Activated naive CD8-positive, alpha-beta T cell treated with anti-CD3 and anti-CD28 coated beads, Interleukin-2, amount 10 ng/mL, durations not matched to agents 7 days and 5 days (primary cell): ENCODE data around the gene PLXNB2. TPM values are rescaled to one million over a fixed set of nuclear protein-coding genes. Genes with fewer than 3 reads are reported as not detected.

Experiments
- ATAC-seq: fragments of 150-1000 bp; cut with Tn5 transposase; one replicate; pipeline ENCODE4 v1.10.0; 2021; ENCODE audit warnings: low read depth, moderate library complexity
- POLR2A ChIA-PET: fragments of 350-600 bp; sonication (Branson Sonifier 250); formaldehyde crosslinking; loops from one replicate; lab custom pipeline; 2021; ENCODE audit warnings: antibody characterized with exemption; lab: Charles Lee
- DNase-seq: peaks from one replicate; pipeline ENCODE4 v3.0.0; 2021
- H3K27ac Mint-ChIP-seq: one replicate; pipeline ENCODE4 v1.8.0; 2022; ENCODE audit warnings: mild to moderate bottlenecking, mixed read lengths
- H3K27me3 Mint-ChIP-seq: one replicate; pipeline ENCODE4 v1.8.0; 2022; ENCODE audit warnings: mild to moderate bottlenecking, moderate library complexity, mixed read lengths
- H3K36me3 Mint-ChIP-seq: one replicate; pipeline ENCODE4 v1.8.0; 2021; ENCODE audit warnings: mild to moderate bottlenecking, mixed read lengths
- H3K4me1 Mint-ChIP-seq: one replicate; pipeline ENCODE4 v1.8.0; 2021; ENCODE audit warnings: mixed read lengths
- H3K4me3 Mint-ChIP-seq: one replicate; pipeline ENCODE4 v1.8.0; 2022; ENCODE audit warnings: mild to moderate bottlenecking, moderate library complexity, mixed read lengths
- H3K9me3 Mint-ChIP-seq: one replicate; pipeline ENCODE4 v1.8.0; 2021; ENCODE audit warnings: mixed read lengths
- total RNA-seq, 2 experiments: library from RNA; stranded (reverse); gene quantifications; one replicate each; pipeline ENCODE4 v1.2.3, GENCODE V29; 2021

PLXNB2 gene
- total RNA-seq, 2 experiments from 2014 or later = 43.0 to 45.8 TPM

DNA sequence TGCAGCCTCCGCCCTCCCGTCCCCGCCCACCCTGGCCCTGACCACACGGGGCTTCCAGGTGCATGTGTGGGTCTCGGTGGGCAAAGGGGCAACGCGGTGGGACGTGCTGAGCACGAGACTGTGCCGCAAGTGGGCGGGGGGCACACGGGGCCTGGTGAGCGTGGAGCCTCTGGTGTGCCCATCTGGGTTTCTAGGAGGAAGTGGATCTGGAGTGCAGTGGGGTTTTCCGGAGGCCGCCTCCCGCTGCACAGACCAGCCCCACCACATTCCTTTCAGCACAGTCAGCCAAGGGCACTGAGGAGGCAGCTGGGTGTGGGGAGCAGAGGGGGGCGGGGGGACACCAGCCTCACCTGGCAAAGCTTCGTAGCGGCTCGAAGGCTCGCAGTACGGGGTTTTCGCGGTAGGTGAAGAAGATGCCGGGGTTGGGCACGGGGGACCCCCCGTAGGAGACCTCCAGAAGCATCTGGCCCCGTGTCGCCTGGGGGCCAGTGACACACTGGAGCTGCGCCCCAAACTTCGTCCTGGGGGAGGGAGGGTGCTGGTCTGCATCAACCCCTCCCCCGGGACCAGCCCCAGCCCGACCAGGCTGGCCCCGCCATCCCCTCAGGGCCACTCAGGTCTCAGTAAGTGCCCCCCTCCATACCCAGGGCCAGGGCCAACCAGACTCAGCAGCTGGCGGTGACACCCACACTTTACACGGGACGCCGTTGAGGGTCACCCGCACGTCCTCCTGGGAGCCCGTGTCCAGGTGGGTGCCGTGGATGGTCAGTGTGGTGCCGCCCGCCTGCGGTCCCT is 24.9 kb downstream of the PLXNB2 start:
- DNase-seq = no peak
- ATAC-seq = no peak
- Mint-ChIP-seq H3K4me1 (no peaks in the 10 kb centered on the region), H3K4me3 (no peak overlapping the region), H3K9me3 (no peaks in the 10 kb centered on the region), H3K27ac (no peak overlapping the region), H3K27me3 (no peaks in the 10 kb centered on the region), H3K36me3 (no peaks in the 10 kb centered on the region)
- POLR2A ChIA-PET = no interaction called here

DNA sequence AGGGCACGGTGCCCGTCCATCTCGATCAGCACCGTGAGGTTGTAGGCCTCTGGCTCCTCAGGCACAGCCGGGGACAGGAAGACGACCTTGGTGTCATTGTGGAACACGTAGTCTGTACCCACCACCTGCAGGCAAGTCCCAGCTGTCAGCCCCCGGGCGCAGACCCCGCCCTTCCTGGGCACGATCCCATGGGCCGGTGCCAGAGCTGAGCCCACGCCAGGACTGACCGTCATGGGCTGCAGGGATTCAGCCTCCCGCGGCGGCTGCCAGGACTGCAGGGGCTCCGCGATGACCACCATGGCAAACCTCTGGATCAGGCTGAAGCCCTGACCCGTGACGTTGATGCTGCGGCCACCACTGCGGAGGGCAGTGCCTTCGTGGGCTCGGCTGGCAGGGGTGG is 25.5 kb downstream of the PLXNB2 start:
- Mint-ChIP-seq H3K4me1 (no peaks in the 10 kb centered on the region), H3K36me3 (no peaks in the 10 kb centered on the region), H3K27me3 (no peaks in the 10 kb centered on the region), H3K27ac (no peak overlapping the region), H3K9me3 (no peaks in the 10 kb centered on the region), H3K4me3 (no peak overlapping the region)
- no peak for ATAC-seq
- POLR2A ChIA-PET = no interaction called here
- DNase-seq = no peak

DNA sequence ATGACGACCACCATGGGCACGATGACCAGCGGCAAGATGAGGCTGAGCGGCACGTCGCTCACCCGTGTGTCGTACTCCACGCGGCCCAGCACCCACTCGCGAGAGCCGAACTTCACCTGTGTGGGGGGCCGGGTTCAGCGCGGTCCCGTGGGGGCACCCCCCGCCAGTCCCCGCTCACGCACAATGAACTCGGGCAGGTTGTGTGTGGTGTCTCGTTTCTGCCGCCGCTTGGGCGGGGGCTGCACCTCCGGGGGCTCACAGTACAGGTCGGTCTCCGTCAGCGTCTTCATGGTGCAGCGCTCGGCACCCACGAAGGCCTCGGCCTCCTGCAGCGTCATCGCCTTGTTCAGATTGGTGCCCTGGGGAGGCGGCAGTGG is 26.1 kb downstream of the PLXNB2 start:
- no peaks in the 10 kb centered on the region for H3K27me3 Mint-ChIP-seq
- H3K27ac Mint-ChIP-seq = no peak overlapping the region
- ATAC-seq (no peak), DNase-seq (no peak)
- no peaks in the 10 kb centered on the region for H3K36me3 Mint-ChIP-seq
- H3K9me3 Mint-ChIP-seq = no peaks in the 10 kb centered on the region
- H3K4me3 Mint-ChIP-seq = no peak overlapping the region
- POLR2A ChIA-PET = no interaction called here
- no peaks in the 10 kb centered on the region for H3K4me1 Mint-ChIP-seq

DNA sequence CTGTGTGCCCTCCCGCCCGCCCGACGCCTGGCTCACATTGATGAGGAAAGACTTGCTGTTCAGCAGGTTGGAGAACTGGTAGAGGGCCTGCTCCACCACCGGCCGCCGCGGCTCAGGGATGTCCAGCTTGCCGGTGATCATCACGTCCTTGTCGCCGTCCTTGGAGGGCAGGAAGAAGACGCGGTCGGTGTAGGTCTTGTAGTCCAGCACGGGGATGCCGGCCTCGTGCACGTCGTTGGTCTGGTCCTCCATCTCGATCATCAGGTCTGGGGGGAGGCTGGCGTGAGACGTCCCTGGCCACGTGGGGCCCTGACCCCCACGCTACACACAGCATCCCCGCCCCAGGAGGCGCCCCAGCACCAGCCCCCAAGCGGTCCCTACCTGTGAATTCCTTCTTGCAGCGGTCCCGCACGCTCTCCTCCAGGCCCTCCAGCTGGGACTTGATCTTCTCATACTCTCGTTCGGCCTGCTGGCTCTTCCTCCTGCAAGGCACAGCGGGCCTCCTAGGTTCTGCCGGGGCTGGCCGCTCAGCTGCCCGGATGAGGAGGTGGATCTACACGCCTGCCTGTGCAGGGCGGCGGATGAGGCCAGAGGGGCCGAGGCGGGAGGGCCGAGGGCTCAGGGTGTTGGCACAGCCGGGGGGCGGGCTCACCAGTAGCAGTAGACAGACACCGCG is 26.6 kb downstream of the PLXNB2 start:
- ATAC-seq = no peak
- POLR2A ChIA-PET = no interaction called here
- H3K27me3 Mint-ChIP-seq = no peaks in the 10 kb centered on the region
- H3K4me1 Mint-ChIP-seq = no peaks in the 10 kb centered on the region
- H3K4me3 Mint-ChIP-seq = no peak overlapping the region
- H3K36me3 Mint-ChIP-seq = peaks cover 1% of the 10 kb centered on the region
- H3K9me3 Mint-ChIP-seq = no peaks in the 10 kb centered on the region
- DNase-seq = no peak
- H3K27ac Mint-ChIP-seq = no peak overlapping the region

DNA sequence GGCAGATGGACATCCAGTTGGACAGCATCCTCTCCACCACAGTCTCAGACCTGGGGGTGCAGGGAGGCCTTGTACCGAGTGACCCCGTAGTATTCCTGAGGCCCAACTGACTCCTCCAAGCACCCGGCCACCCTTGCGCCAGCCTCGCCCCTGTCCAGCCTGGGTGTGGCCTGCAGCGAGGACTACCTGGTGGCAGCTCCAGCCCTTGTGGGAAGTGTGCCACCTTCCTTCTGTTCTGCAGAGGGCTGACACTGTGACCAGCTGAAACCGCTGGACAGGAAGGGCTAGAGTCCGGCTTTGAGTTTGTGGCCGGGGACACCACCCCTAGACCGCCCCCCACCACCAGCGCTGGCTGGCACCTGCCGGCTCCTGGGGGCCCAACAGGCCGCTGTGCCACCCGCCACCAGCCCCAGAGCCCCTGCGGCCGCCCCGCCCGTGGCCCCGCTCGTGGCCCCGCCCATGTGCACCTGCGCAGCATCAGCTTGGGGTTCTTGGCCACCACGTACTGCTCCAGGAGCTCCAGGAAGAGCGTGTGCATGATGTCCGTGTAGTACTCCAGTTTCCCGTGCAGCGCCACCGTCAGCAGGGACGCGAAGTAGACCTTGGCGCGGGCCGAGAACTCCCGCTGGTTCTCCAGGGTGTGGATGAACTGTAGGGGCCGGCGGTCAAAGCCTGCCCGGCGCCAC is 27.3 kb downstream of the PLXNB2 start:
- Mint-ChIP-seq H3K36me3 (peaks cover 3% of the 10 kb centered on the region), H3K27ac (no peak overlapping the region), H3K4me1 (no peaks in the 10 kb centered on the region), H3K27me3 (no peaks in the 10 kb centered on the region), H3K4me3 (no peak overlapping the region), H3K9me3 (no peaks in the 10 kb centered on the region)
- POLR2A ChIA-PET = interaction anchor here (1.5 kb wide), 1 partner anchor 46 kb away, joined by 3 read pairs; the partner anchor contains the start of gene DENND6B
- DNase-seq = no peak
- no peak for ATAC-seq

DNA sequence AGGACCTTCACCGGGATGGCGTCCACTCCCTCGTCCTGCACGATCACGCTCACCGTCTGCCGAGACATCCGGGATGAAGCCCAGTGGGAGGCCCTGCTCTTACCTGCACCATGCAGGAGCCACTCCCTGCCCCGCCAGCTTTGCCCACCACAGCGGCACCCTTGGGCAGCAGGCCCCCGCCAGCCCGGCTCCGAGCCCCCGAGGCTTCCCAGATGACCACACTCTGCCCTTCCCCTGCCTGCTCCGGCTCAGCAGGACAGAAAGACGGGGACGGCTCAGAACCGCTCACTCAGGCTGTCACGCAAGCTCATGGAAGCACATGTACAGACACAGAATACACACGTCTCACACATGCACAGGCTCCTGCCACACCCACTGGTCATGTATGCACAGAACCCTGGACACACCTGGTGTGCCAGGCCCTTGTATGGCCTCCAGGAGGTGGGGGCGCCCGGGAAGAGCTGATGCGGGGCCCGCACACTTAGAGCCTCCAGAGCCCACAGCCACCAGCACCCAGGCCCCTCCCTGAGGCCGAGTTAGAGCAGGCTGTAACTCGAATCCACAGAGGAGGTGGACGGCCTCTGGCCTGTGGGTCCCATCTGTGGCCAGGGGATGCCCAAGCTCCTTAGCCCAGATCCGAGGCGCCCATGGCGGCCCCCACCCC is 28.4 kb downstream of the PLXNB2 start:
- Mint-ChIP-seq H3K9me3 (no peaks in the 10 kb centered on the region), H3K4me1 (peaks cover 2% of the 10 kb centered on the region), H3K27ac (no peak overlapping the region), H3K36me3 (peaks cover 3% of the 10 kb centered on the region), H3K27me3 (no peaks in the 10 kb centered on the region), H3K4me3 (no peak overlapping the region)
- POLR2A ChIA-PET = interaction anchor here (1.5 kb wide), 1 partner anchor 47 kb away, joined by 3 read pairs; the partner anchor contains the start of gene DENND6B
- ATAC-seq = no peak
- no peak for DNase-seq

DNA sequence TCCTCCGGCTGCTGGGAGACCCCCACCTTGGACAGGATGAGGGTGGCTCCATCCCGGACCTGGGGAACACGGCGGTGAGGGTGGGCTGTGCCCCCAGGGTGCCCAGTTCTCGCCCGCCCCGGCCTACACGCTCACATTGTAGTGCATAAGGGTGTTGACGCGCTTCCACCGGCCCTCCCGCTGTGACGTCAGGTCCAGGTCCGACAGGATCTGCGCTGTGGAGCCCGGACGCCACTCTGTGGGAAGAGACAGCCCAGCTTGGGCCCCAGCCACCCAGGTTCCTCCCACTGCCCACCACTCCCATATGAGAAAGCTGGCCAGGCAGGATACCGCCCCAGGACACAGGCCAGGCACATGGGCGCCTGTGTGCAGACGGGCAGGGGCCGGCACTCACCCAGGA is 29.0 kb downstream of the PLXNB2 start:
- DNase-seq (no peak), ATAC-seq (no peak)
- H3K4me3 Mint-ChIP-seq = no peak overlapping the region
- H3K27ac Mint-ChIP-seq = no peak overlapping the region
- peaks cover 3% of the 10 kb centered on the region for H3K4me1 Mint-ChIP-seq
- no peaks in the 10 kb centered on the region for H3K27me3 Mint-ChIP-seq
- H3K9me3 Mint-ChIP-seq = no peaks in the 10 kb centered on the region
- POLR2A ChIA-PET = interaction anchor here (1.5 kb wide), 1 partner anchor 48 kb away, joined by 3 read pairs; the partner anchor contains the start of gene DENND6B
- peaks cover 3% of the 10 kb centered on the region for H3K36me3 Mint-ChIP-seq

DNA sequence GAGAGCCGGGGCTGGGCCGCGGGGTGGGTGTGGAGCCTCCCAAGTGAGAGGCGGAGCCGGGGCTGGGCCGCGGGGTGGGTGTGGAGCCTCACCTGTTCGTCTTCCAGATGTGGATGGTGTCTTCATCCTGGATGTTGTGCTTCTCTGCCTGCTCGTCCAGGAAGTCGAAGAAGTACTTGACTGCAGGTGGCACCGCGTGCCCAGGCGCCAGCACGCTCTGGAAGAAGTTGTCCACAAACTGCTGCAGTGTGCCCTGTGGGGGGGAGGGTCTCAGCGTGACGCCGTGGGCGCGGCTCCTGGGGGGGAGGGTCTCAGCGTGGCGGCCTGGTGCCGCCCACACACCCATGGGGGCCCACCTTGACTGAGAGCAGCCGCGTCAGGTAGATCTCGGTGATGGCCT is 29.7 kb downstream of the PLXNB2 start:
- H3K36me3 Mint-ChIP-seq = peaks cover 3% of the 10 kb centered on the region
- peaks cover 3% of the 10 kb centered on the region for H3K27me3 Mint-ChIP-seq
- ATAC-seq (no peak), DNase-seq (no peak)
- H3K27ac Mint-ChIP-seq = no peak overlapping the region
- peaks cover 3% of the 10 kb centered on the region for H3K4me1 Mint-ChIP-seq
- POLR2A ChIA-PET = no interaction called here
- no peaks in the 10 kb centered on the region for H3K9me3 Mint-ChIP-seq
- H3K4me3 Mint-ChIP-seq = no peak overlapping the region

DNA sequence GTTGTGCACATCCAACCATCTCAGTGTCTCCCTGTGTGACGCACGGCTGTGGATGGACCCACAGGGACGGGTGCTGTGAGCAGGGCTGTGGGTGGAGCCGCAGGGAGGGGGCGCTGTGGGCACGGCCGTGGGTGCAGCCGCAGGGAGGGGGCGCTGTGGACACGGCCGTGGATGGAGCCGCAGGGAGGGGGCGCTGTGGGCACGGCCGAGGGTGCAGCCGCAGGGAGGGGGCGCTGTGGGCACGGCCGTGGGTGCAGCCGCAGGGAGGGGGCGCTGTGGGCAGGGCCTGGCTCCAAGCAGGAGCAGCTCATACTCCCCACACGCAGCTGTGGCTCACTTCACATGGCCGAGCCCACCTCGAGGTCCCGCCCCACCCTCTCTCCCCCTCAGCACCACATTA is 31.3 kb downstream of the PLXNB2 start:
- peak; percentile 56 for ATAC-seq
- POLR2A ChIA-PET = interaction anchor here (0.6 to 1.2 kb wide), 8 partner anchors 18 to 345 kb away, joined by 3 to 8 read pairs (median 4); no protein-coding TSS in a partner anchor

DNA sequence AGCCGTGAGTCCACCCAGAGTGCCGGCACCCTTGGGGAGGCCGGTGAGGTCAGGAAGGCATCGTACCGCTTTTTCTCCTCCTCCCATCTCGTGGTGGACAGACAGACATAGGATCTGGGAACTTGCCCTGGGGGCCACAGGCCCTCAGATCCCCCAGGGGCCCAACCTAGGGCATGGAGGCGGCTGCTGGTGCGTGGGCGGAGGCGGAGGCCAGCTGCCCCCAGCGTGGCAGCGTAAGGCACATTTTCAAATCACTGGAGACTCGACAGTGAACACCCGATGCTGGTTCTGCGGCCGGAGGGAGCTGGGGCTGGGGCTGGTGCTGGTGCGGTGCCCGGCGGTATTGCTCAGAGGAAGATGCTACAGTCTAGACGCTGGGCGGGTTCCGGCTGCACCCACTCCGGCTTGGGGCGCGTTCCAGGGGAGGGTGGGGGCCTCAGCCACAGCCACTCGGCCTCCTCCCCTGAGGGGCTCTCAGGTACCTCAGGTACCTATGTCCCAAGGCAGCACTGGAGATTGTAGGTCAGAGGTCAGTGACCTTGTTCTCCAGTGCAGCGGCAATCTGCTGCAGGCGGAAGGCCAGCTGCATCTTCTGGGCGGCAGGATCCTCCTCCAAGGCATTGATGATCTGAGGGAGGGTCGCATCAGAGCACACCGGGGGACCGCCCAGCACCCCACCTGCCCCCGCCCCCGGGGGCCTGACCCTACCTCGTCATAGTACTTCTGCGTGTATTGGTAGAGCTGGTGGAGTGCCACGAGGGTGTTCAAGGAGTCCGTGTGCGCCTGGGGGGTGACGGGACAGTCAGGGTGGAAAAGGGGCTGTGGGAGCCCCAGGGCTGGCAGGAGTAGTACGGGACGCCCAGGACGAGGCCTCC is 32.0 kb downstream of the PLXNB2 start:
- no peak for DNase-seq
- Mint-ChIP-seq H3K4me1 (peaks cover 4% of the 10 kb centered on the region), H3K27ac (no peak overlapping the region), H3K36me3 (peaks cover 3% of the 10 kb centered on the region), H3K27me3 (peaks cover 4% of the 10 kb centered on the region), H3K4me3 (no peak overlapping the region), H3K9me3 (no peaks in the 10 kb centered on the region)
- ATAC-seq = no peak
- POLR2A ChIA-PET = interaction anchor here (0.6 to 1.2 kb wide), 5 partner anchors 39 to 345 kb away, joined by 3 to 8 read pairs (median 7); no protein-coding TSS in a partner anchor

More for the DNA sequence above, 31.3 kb downstream of the PLXNB2 start:
- Mint-ChIP-seq H3K4me3 (no peak overlapping the region), H3K9me3 (no peaks in the 10 kb centered on the region), H3K4me1 (peaks cover 4% of the 10 kb centered on the region), H3K27me3 (peaks cover 4% of the 10 kb centered on the region), H3K36me3 (peaks cover 3% of the 10 kb centered on the region), H3K27ac (no peak overlapping the region)
- peak; percentile 75 for DNase-seq

DNA sequence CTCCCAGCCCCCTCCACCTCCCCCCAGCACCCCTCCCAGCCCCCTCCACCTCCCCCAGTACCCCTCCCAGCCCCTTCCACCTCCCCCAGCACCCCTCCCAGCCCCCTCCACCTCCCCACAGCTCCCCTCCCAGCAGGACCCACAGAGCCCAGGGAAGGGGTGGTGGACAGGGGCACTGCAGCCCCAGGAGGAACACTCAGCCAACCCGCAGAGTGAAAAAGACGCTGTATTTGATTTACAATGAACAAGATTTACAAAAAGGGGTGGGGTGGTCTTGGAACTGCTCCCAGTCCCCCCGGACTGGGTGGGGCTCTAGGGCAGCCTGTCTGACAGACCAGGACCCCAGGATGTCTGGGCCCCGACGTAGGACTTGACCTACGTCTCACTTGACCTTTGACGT is 32.7 kb downstream of the PLXNB2 start:
- ATAC-seq (no peak), DNase-seq (no peak)

DNA sequence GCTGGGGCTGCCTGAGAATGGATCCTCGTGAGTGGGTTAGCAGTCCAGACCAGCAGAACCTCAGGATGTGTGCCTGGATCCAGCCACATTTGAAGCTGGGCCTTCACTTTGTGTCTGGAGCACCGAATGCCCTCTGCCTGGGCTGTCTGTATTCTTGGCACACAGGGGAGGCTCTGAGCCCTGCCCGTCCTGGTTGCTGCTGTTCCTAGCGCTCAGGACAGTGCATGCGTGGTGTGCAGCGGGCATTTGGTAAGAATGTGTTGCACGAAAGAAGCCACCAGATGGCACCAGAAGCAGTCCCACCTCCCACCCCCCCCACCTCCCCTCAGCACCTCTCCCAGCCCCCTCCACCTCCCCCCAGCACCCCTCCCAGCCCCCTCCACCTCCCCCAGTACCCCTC is 33.1 kb downstream of the PLXNB2 start:
- no peak overlapping the region for H3K4me3 Mint-ChIP-seq
- no peaks in the 10 kb centered on the region for H3K9me3 Mint-ChIP-seq
- no peak overlapping the region for H3K27ac Mint-ChIP-seq
- H3K36me3 Mint-ChIP-seq = peaks cover 3% of the 10 kb centered on the region
- H3K27me3 Mint-ChIP-seq = peaks cover 4% of the 10 kb centered on the region
- DNase-seq (no peak), ATAC-seq (no peak)
- POLR2A ChIA-PET = no interaction called here
- peaks cover 4% of the 10 kb centered on the region for H3K4me1 Mint-ChIP-seq

More for the DNA sequence above, 32.7 kb downstream of the PLXNB2 start:
- H3K36me3 Mint-ChIP-seq = peaks cover 3% of the 10 kb centered on the region
- peaks cover 4% of the 10 kb centered on the region for H3K27me3 Mint-ChIP-seq
- H3K4me3 Mint-ChIP-seq = no peak overlapping the region
- no peaks in the 10 kb centered on the region for H3K9me3 Mint-ChIP-seq
- H3K4me1 Mint-ChIP-seq = peaks cover 4% of the 10 kb centered on the region
- no peak overlapping the region for H3K27ac Mint-ChIP-seq
- POLR2A ChIA-PET = interaction anchor here (0.6 kb wide), 1 partner anchor 74 kb away, joined by 7 read pairs; no protein-coding TSS in a partner anchor
